Astrocyte (in vitro differentiated cells and primary cell): ENCODE measurements around the gene RPRD1B. TPM values are rescaled to one million over a fixed set of nuclear protein-coding genes. Genes with fewer than 3 reads are reported as not detected.

ENCODE experiments used
- DNase-seq: peaks from one replicate; pipeline ENCODE4 v3.0.0-alpha.2; 2010; ENCODE audit warnings: low read depth
- FAIRE-seq: peaks from 2 replicates; lab custom pipeline; 2011; peaks lifted over from hg19 to GRCh38; lab: Jason Lieb, UNC
- H2AFZ ChIP-seq: 2 replicates; pipeline ENCODE4 v1.6.0; 2012; ENCODE audit warnings: low read depth, low read length, inconsistent platforms
- H3K27ac ChIP-seq: 2 replicates; pipeline ENCODE4 v1.5.1; 2011; ENCODE audit warnings: low read depth, low read length, inconsistent platforms
- H3K27me3 ChIP-seq: 2 replicates; pipeline ENCODE4 v1.6.0; 2011; ENCODE audit warnings: low read length, inconsistent platforms; ENCODE audit not compliant: insufficient read depth
- H3K36me3 ChIP-seq: 2 replicates; pipeline ENCODE4 v1.5.1; 2011; ENCODE audit warnings: low read length, inconsistent platforms; ENCODE audit not compliant: insufficient read depth
- H3K4me1 ChIP-seq: 2 replicates; pipeline ENCODE4 v1.5.1; 2011; ENCODE audit warnings: low read length, inconsistent platforms; ENCODE audit not compliant: insufficient read depth
- H3K4me2 ChIP-seq: 2 replicates; pipeline ENCODE4 v1.6.0; 2012; ENCODE audit warnings: low read length, inconsistent platforms
- H3K4me3 ChIP-seq: 2 replicates; pipeline ENCODE4 v1.5.1; 2011; ENCODE audit warnings: low read depth, mild to moderate bottlenecking, low read length, inconsistent platforms; ENCODE audit not compliant: insufficient read depth
- H3K79me2 ChIP-seq: 2 replicates; pipeline ENCODE4 v1.6.0; 2012; ENCODE audit warnings: mild to moderate bottlenecking, low read length, inconsistent platforms; ENCODE audit not compliant: insufficient read depth
- H3K9ac ChIP-seq: 2 replicates; pipeline ENCODE4 v1.6.0; 2012; ENCODE audit warnings: mild to moderate bottlenecking, low read length, inconsistent platforms
- H3K9me3 ChIP-seq: 2 replicates; pipeline ENCODE4 v1.5.1; 2012; ENCODE audit warnings: low read depth, mild to moderate bottlenecking, low read length, inconsistent platforms; ENCODE audit not compliant: insufficient read depth
- H4K20me1 ChIP-seq: 2 replicates; pipeline ENCODE4 v1.6.0; 2012; ENCODE audit warnings: low read length, inconsistent platforms; ENCODE audit not compliant: insufficient read depth
- H3K27ac Mint-ChIP-seq: one replicate; pipeline ENCODE4 v1.8.0; 2021; ENCODE audit warnings: mild to moderate bottlenecking, mixed read lengths; ENCODE audit not compliant: unreplicated experiment
- H3K27me3 Mint-ChIP-seq: one replicate; pipeline ENCODE4 v1.8.0; 2021; ENCODE audit warnings: low read depth, mixed read lengths; ENCODE audit not compliant: unreplicated experiment
- H3K36me3 Mint-ChIP-seq: one replicate; pipeline ENCODE4 v1.8.0; 2021; ENCODE audit warnings: low read depth, mixed read lengths; ENCODE audit not compliant: unreplicated experiment
- H3K4me1 Mint-ChIP-seq: one replicate; pipeline ENCODE4 v1.8.0; 2021; ENCODE audit warnings: low read depth, mixed read lengths; ENCODE audit not compliant: unreplicated experiment
- H3K4me3 Mint-ChIP-seq: one replicate; pipeline ENCODE4 v1.8.0; 2021; ENCODE audit warnings: mild to moderate bottlenecking, moderate library complexity, mixed read lengths; ENCODE audit not compliant: unreplicated experiment
- H3K9me3 Mint-ChIP-seq: one replicate; pipeline ENCODE4 v1.8.0; 2021; ENCODE audit warnings: mild to moderate bottlenecking, mixed read lengths; ENCODE audit not compliant: unreplicated experiment
- CTCF ChIP-seq: IDR thresholded peaks from 2 replicates; pipeline ENCODE4 v1.5.1; 2011; ENCODE audit warnings: low read depth, mild to moderate bottlenecking, inconsistent platforms, low read length, moderate library complexity; ENCODE audit not compliant: insufficient read depth
- EZH2 ChIP-seq: IDR thresholded peaks from 2 replicates; pipeline ENCODE4 v1.6.1; 2012; ENCODE audit warnings: mild to moderate bottlenecking, low read length, inconsistent platforms; ENCODE audit not compliant: insufficient read depth
- total RNA-seq: library from RNA; stranded (reverse); gene quantifications from 2 replicates; pipeline ENCODE4 v1.2.1, GENCODE V29; 2021

Gene RPRD1B
- total RNA-seq, 1 donor from 2014 or later: 20.7 TPM

- no peak overlapping the region for H3K27ac ChIP-seq
- H3K27me3 ChIP-seq: no peaks in the 10 kb centered on the region
- TF ChIP-seq EZH2: no peak
- no peak for TF ChIP-seq CTCF
- peaks cover 26% of the 10 kb centered on the region for H3K4me1 ChIP-seq
- H3K27me3 Mint-ChIP-seq: no peaks in the 10 kb centered on the region
- no peaks in the 10 kb centered on the region for H3K79me2 ChIP-seq
- no peak overlapping the region for H2AFZ ChIP-seq
- H3K4me1 Mint-ChIP-seq: peaks cover 36% of the 10 kb centered on the region
- H3K27ac Mint-ChIP-seq: no peak overlapping the region
- H3K4me3 ChIP-seq: no peak overlapping the region
- H4K20me1 ChIP-seq: peaks cover 3% of the 10 kb centered on the region
- H3K9me3 Mint-ChIP-seq: no peaks in the 10 kb centered on the region
- no peak overlapping the region for H3K4me2 ChIP-seq
- no peak overlapping the region for H3K9ac ChIP-seq
- H3K4me3 Mint-ChIP-seq: no peak overlapping the region
- no peaks in the 10 kb centered on the region for H3K9me3 ChIP-seq
- DNase-seq (no peak), FAIRE-seq (no peak)
- H3K36me3 Mint-ChIP-seq: peaks cover 19% of the 10 kb centered on the region
- peaks cover 17% of the 10 kb centered on the region for H3K36me3 ChIP-seq
Observed at GRCh38 chr20:37999526-38000263, 33.9 kb upstream of the RPRD1B start.

- Mint-ChIP-seq H3K4me1 (peaks cover 36% of the 10 kb centered on the region), H3K4me3 (no peak overlapping the region), H3K27ac (no peak overlapping the region), H3K9me3 (no peaks in the 10 kb centered on the region), H3K36me3 (peaks cover 16% of the 10 kb centered on the region), H3K27me3 (no peaks in the 10 kb centered on the region)
- peaks cover 17% of the 10 kb centered on the region for H3K36me3 ChIP-seq
- no peak for FAIRE-seq
- H3K27me3 ChIP-seq: no peaks in the 10 kb centered on the region
- H3K27ac ChIP-seq: no peak overlapping the region
- H3K9me3 ChIP-seq: no peaks in the 10 kb centered on the region
- TF ChIP-seq CTCF (no peak), EZH2 (no peak)
- no peak overlapping the region for H3K9ac ChIP-seq
- DNase-seq: no peak
- H3K4me3 ChIP-seq: no peak overlapping the region
- no peak overlapping the region for H2AFZ ChIP-seq
- H3K79me2 ChIP-seq: no peaks in the 10 kb centered on the region
- H3K4me2 ChIP-seq: no peak overlapping the region
- peaks cover 21% of the 10 kb centered on the region for H3K4me1 ChIP-seq
- H4K20me1 ChIP-seq: peaks cover 6% of the 10 kb centered on the region
Observed at GRCh38 chr20:38000293-38000692, 33.3 kb upstream of the RPRD1B start.
